AG09319 (cell line): ENCODE results near the gene NR2F2.

Experiments
- DNase-seq: peaks from one replicate; pipeline ENCODE4 v3.0.0-alpha.2; 2010; ENCODE audit warnings: low read depth; ENCODE audit errors: extremely low read depth
- CTCF ChIP-seq: IDR thresholded peaks from 2 replicates; pipeline ENCODE4 v1.5.1; 2011; ENCODE audit warnings: low read depth, mild to moderate bottlenecking, inconsistent platforms, low read length, moderate library complexity

NR2F2 gene

GRCh38 chr15:96337365-96338023 is 7.0 kb downstream of the NR2F2 start:
- no peak for DNase-seq
- TF ChIP-seq CTCF: no peak

GRCh38 chr15:96338074-96338765 is 7.7 kb downstream of the NR2F2 start:
- no peak for TF ChIP-seq CTCF
- DNase-seq: no peak

GRCh38 chr15:96338766-96339618 is 8.5 kb downstream of the NR2F2 start:
- DNase-seq: no peak

GRCh38 chr15:96339619-96340347 is 9.3 kb downstream of the NR2F2 start:
- no peak for DNase-seq

More at GRCh38 chr15:96338766-96339618, 8.5 kb downstream of the NR2F2 start:
- no peak for TF ChIP-seq CTCF

GRCh38 chr15:96340348-96340597 is 9.8 kb downstream of the NR2F2 start:
- no peak for DNase-seq
- TF ChIP-seq CTCF: no peak

More at GRCh38 chr15:96339619-96340347, 9.3 kb downstream of the NR2F2 start:
- no peak for TF ChIP-seq CTCF

- TF ChIP-seq CTCF: no peak
- DNase-seq: no peak
Measured at GRCh38 chr15:96340598-96341512, 10.4 kb downstream of the NR2F2 start.
